RWPE2 (cell line): Measurements from ENCODE around the gene CADPS.

Source experiments
- ATAC-seq: fragments of 200-7000 bp; cut with Tn5 transposase; 3 replicates; pipeline ENCODE4 v1.9.1; 2021; ENCODE audit warnings: low read depth
- DNase-seq: peaks from one replicate; pipeline ENCODE4 v3.0.0-alpha.2; 2020; ENCODE audit warnings: low spot score
- H3K27ac ChIP-seq: fragments of 450-650 bp; 2 replicates; pipeline ENCODE4 v1.5.1; 2017; ENCODE audit warnings: mild to moderate bottlenecking; ENCODE audit not compliant: poor library complexity, severe bottlenecking
- H3K27me3 ChIP-seq: fragments of 250-450 bp; sonication (Bioruptor Pico); 2 replicates; pipeline ENCODE4 v1.5.1; 2021; ENCODE audit warnings: mild to moderate bottlenecking, moderate library complexity; ENCODE audit not compliant: insufficient read depth, poor library complexity, severe bottlenecking
- H3K36me3 ChIP-seq: fragments of 250-450 bp; sonication (Bioruptor Pico); 2 replicates; pipeline ENCODE4 v1.5.1; 2020; ENCODE audit warnings: low read depth, mild to moderate bottlenecking, moderate library complexity
- H3K4me1 ChIP-seq: fragments of 250-450 bp; sonication (Bioruptor Pico); 2 replicates; pipeline ENCODE4 v1.5.1; 2021; ENCODE audit warnings: mild to moderate bottlenecking, moderate library complexity; ENCODE audit not compliant: insufficient read depth, poor library complexity, severe bottlenecking
- H3K4me3 ChIP-seq: fragments of 250-450 bp; sonication (Bioruptor Pico); 2 replicates; pipeline ENCODE4 v1.5.1; 2021; ENCODE audit warnings: mild to moderate bottlenecking, moderate library complexity; ENCODE audit not compliant: severe bottlenecking
- H3K9me3 ChIP-seq: fragments of 250-450 bp; sonication (Bioruptor Pico); 2 replicates; pipeline ENCODE4 v1.5.1; 2021; ENCODE audit warnings: mild to moderate bottlenecking, moderate library complexity; ENCODE audit not compliant: severe bottlenecking
- TF ChIP-seq, protein P1 (sequence below): fragments of 450-650 bp; IDR thresholded peaks from one replicate; pipeline ENCODE4 v1.5.1; 2017; ENCODE audit warnings: mild to moderate bottlenecking, moderate library complexity; ENCODE audit not compliant: poor library complexity, severe bottlenecking

The CADPS gene

GRCh38 chr3:62919784-62920465, 44.7 kb upstream of the CADPS start:
- Histone ChIP-seq H3K27ac (no peak overlapping the region), H3K36me3 (no peaks in the 10 kb centered on the region), H3K27me3 (no peaks in the 10 kb centered on the region), H3K9me3 (no peaks in the 10 kb centered on the region), H3K4me1 (peaks cover 3% of the 10 kb centered on the region), H3K4me3 (no peak overlapping the region)
- DNase-seq, result no peak
- no peak for ATAC-seq
- TF ChIP-seq, protein P1, sequence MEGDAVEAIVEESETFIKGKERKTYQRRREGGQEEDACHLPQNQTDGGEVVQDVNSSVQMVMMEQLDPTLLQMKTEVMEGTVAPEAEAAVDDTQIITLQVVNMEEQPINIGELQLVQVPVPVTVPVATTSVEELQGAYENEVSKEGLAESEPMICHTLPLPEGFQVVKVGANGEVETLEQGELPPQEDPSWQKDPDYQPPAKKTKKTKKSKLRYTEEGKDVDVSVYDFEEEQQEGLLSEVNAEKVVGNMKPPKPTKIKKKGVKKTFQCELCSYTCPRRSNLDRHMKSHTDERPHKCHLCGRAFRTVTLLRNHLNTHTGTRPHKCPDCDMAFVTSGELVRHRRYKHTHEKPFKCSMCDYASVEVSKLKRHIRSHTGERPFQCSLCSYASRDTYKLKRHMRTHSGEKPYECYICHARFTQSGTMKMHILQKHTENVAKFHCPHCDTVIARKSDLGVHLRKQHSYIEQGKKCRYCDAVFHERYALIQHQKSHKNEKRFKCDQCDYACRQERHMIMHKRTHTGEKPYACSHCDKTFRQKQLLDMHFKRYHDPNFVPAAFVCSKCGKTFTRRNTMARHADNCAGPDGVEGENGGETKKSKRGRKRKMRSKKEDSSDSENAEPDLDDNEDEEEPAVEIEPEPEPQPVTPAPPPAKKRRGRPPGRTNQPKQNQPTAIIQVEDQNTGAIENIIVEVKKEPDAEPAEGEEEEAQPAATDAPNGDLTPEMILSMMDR, result no peak

- DNase-seq (no peak), ATAC-seq (no peak)
- H3K9me3 ChIP-seq, result no peaks in the 10 kb centered on the region
- TF ChIP-seq, protein P1, result no peak
- no peak overlapping the region for H3K4me3 ChIP-seq
- H3K4me1 ChIP-seq, result peaks cover 3% of the 10 kb centered on the region
- no peaks in the 10 kb centered on the region for H3K27me3 ChIP-seq
- H3K27ac ChIP-seq, result no peak overlapping the region
- H3K36me3 ChIP-seq, result no peaks in the 10 kb centered on the region
Measured at GRCh38 chr3:62918777-62919176, 43.6 kb upstream of the CADPS start.

DNA sequence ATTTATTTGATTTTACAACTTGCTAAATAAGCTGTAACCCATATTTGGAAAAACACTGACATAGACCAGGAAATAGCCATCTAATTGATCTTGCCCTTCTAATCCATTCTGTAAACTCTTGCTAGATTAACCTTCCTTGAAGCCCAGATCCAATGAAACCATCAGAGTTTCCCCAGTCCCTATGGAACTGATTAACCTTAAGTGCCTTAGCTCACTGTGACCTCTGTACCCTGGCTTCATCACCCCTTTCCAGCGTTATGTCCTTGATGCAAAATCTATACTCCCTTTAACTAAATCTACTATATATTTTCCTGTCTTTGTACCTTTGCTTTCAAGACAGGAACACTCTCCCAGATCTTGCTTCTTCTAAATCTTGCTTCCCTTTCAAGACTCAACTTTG, 42.9 kb upstream of the CADPS start:
- H3K27ac ChIP-seq, result no peak overlapping the region
- H3K27me3 ChIP-seq, result no peaks in the 10 kb centered on the region
- no peak for DNase-seq
- TF ChIP-seq, protein P1, result no peak
- H3K4me1 ChIP-seq, result peaks cover 3% of the 10 kb centered on the region
- no peaks in the 10 kb centered on the region for H3K9me3 ChIP-seq
- no peak overlapping the region for H3K4me3 ChIP-seq
- ATAC-seq, result no peak
- H3K36me3 ChIP-seq, result no peaks in the 10 kb centered on the region

DNA sequence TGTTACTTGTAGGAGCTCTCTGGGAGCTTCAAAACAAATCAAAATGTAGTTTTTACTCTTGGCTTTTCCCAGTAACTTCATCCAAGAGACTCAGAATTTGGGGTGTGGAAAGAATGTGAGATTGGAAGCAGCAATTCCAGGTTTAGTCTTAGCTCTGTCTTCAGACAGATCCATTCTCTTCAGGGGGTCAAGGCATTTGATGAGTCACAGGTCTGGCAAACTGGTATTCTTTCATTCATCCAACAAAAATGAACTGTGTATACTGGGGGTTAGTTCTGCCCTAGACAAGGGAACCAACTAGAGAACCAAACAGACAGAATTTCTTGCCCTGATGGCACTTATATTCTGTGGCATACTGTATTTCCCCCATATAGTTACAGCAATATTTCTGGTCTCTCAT, 36.3 kb upstream of the CADPS start:
- H3K9me3 ChIP-seq, result no peaks in the 10 kb centered on the region
- no peak overlapping the region for H3K27ac ChIP-seq
- no peaks in the 10 kb centered on the region for H3K36me3 ChIP-seq
- ATAC-seq (no peak), DNase-seq (no peak)
- TF ChIP-seq, protein P1, result no peak
- no peaks in the 10 kb centered on the region for H3K4me1 ChIP-seq
- H3K27me3 ChIP-seq, result no peaks in the 10 kb centered on the region
- H3K4me3 ChIP-seq, result no peak overlapping the region

DNA sequence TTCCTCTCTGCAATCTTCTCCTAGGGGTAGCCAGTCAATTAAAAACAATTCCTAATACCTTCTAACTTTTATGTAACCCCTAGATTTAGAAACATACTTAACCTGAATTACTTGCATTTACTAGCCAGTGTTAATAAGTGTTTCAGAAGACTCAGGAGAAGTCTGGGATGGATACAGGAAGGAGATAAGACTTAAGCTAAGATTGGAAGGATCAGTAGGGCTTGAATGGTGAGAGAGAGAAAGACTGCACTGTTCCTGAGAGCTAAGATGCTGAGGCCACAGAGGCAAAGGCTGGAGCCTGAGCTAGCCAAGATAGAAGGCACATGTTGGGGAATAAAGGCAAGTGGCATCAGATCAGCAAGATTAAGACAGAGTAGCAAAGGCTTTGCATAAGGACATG, 30.1 kb upstream of the CADPS start:
- Histone ChIP-seq H3K36me3 (no peaks in the 10 kb centered on the region), H3K9me3 (no peaks in the 10 kb centered on the region), H3K27me3 (peaks cover 21% of the 10 kb centered on the region), H3K4me1 (no peaks in the 10 kb centered on the region), H3K4me3 (no peak overlapping the region), H3K27ac (no peak overlapping the region)
- ATAC-seq, result no peak
- DNase-seq, result no peak
- TF ChIP-seq, protein P1, result no peak
